A673 (cell line): ENCODE results near the gene NCKAP1.

Experiments used
- EZH2 ChIP-seq: fragments of 200-600 bp; sonication (generic); IDR thresholded peaks from 2 replicates; pipeline ENCODE4 v1.6.1; 2017; ENCODE audit warnings: borderline replicate concordance, low read depth, mild to moderate bottlenecking, mixed read lengths, antibody characterized with exemption, low read length; ENCODE audit not compliant: poor library complexity, severe bottlenecking
- TF ChIP-seq, protein P1 (sequence below): fragments of 300-800, 200-600 bp; sonication (generic); conservative IDR thresholded peaks from 2 replicates; pipeline ENCODE4 v1.5.1; 2017; ENCODE audit warnings: low read depth, mild to moderate bottlenecking, antibody characterized with exemption, low read length, moderate library complexity, mixed read lengths

DNA sequence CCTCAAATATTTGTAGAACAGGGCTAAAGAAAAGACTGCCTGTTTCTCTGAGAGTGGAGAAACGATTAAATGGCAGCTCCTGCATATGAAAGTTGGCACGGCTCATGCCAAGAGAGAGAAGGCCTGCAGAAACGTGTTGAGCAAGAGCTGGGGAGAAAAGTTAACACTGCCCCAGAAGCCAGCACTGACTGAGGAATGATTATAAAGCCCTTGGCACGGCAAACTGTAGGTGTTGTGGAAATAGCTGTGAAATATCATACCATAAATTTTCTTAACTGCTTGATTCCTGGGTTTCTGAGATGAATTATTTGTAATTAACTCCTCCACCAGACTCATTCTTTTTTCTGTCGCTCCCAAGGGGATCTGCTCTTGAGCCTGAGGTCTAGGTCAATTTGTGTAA lies 176.2 kb downstream of the NCKAP1 start:
- TF ChIP-seq, protein P1, sequence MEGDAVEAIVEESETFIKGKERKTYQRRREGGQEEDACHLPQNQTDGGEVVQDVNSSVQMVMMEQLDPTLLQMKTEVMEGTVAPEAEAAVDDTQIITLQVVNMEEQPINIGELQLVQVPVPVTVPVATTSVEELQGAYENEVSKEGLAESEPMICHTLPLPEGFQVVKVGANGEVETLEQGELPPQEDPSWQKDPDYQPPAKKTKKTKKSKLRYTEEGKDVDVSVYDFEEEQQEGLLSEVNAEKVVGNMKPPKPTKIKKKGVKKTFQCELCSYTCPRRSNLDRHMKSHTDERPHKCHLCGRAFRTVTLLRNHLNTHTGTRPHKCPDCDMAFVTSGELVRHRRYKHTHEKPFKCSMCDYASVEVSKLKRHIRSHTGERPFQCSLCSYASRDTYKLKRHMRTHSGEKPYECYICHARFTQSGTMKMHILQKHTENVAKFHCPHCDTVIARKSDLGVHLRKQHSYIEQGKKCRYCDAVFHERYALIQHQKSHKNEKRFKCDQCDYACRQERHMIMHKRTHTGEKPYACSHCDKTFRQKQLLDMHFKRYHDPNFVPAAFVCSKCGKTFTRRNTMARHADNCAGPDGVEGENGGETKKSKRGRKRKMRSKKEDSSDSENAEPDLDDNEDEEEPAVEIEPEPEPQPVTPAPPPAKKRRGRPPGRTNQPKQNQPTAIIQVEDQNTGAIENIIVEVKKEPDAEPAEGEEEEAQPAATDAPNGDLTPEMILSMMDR: no peak
- no peak for TF ChIP-seq EZH2
